ENCODE results near the gene MAP2K2. TPM values are rescaled to one million over a fixed set of nuclear protein-coding genes. Genes with fewer than 3 reads are reported as not detected.

MAP2K2 gene
- total and polyA plus RNA-seq, 2 donors (not counting 1 experiment from before 2014, with no cell fraction given), result 138 to 181 TPM

GRCh38 chr19:4062419-4063368 is 61.2 kb downstream of the MAP2K2 start:
- Histone ChIP-seq H3K4me1 (ENCODE audit: control insufficient read depth in 2 of 2, insufficient read depth in 2 of 2, low read length in 2 of 2) (peaks cover 45 to 67% of the 10 kb centered on the region in 2 donors), H3K27me3 (replicated peaks in 1 of 4; ENCODE audit: control extremely low read depth in 1 of 4, control insufficient read depth in 3 of 4, insufficient read depth in 4 of 4, low read length in 3 of 4) (no peaks in the 10 kb centered on the region), H2AFZ (ENCODE audit: insufficient read depth, low read depth, low read length, poor library complexity, severe bottlenecking) (no peak overlapping the region), H4K20me1 (ENCODE audit: control insufficient read depth, insufficient read depth, low read length, poor library complexity, severe bottlenecking) (peaks cover 74% of the 10 kb centered on the region), H3K36me3 (replicated peaks in 1 of 2; ENCODE audit: control extremely low read depth in 1 of 2, control insufficient read depth in 1 of 2, extremely low read depth in 1 of 2, insufficient read depth in 2 of 2, low read length in 1 of 2) (peaks cover 0 to 26% of the 10 kb centered on the region in 2 experiments), H3K9me3 (ENCODE audit: control extremely low read depth in 1 of 3, control insufficient read depth in 2 of 3, insufficient read depth in 1 of 3, low read length in 2 of 3) (no peaks in the 10 kb centered on the region), H3K27ac (ENCODE audit: low read length in 2 of 2) (peak overlapping the region; percentile 1 to 87), H3K79me2 (ENCODE audit: control insufficient read depth, insufficient read depth, low read length) (peaks cover 77% of the 10 kb centered on the region), H3K4me3 (ENCODE audit: control extremely low read depth in 1 of 5, extremely low read depth in 1 of 5, insufficient read depth in 1 of 5, low read depth in 2 of 5, low read length in 4 of 5) (peak overlapping the region in 1 of 5 experiments; percentile 71), H3K4me2 (replicated peaks; ENCODE audit: low read depth, low read length, poor library complexity, severe bottlenecking) (peak overlapping the region; percentile 98), H3K9ac (ENCODE audit: low read length) (peak overlapping the region; percentile 79)
- Mint-ChIP-seq H3K27ac (peak overlapping the region; percentile 80), H3K4me1 (peaks cover 42% of the 10 kb centered on the region), H3K9me3 (ENCODE audit: insufficient read depth) (no peaks in the 10 kb centered on the region), H3K27me3 (no peaks in the 10 kb centered on the region), H3K4me3 (peak overlapping the region; percentile 87)
- TF ChIP-seq EZH2 (IDR thresholded peaks at IDR 0.05; ENCODE audit: borderline replicate concordance, insufficient read depth, low read depth, low read length, poor library complexity, severe bottlenecking), result no peak
- TF ChIP-seq CTCF (IDR thresholded peaks at IDR 0.05), result no peak
- 86% methylated on average over 22 of the region's 30 CpGs for WGBS (ENCODE audit: insufficient coverage)
- no peak for ATAC-seq (ENCODE audit: low read depth)
- ChIA-PET POLR2A (interaction anchor here (0.5 kb wide), 1 partner anchor 57 kb away, joined by 4 read pairs; no protein-coding TSS in a partner anchor), CTCF (interaction anchor here (0.7 kb wide), 1 partner anchor 78 kb away, joined by 3 read pairs; the partner anchor contains the start of gene EEF2)
- intact Hi-C loops (cut with micrococcal nuclease), result loop anchor here (10.0 kb wide), 1 partner anchor 888 kb away; the partner anchor contains the start of gene S1PR4
- peak; percentile 20 for DNase-seq

Data from B cell (primary cell).